ENCODE data around the gene LRRC8B. TPM values are rescaled to one million over a fixed set of nuclear protein-coding genes. Genes with fewer than 3 reads are reported as not detected.

Gene LRRC8B
- polyA plus RNA-seq, 1 donor (not counting 4 experiments of a cell fraction or from before 2014, with no cell fraction given), result 1.5 TPM

GRCh38 chr1:89580036-89580435, 55.4 kb downstream of the LRRC8B start:
- Histone ChIP-seq H3K27ac (ENCODE audit: control insufficient read depth, insufficient read depth, low read length) (no peak overlapping the region), H3K4me2 (ENCODE audit: control insufficient read depth, extremely low read depth, insufficient read depth, low read depth, low read length) (no peak overlapping the region), H2AFZ (ENCODE audit: control insufficient read depth, low read length) (no peak overlapping the region), H3K79me2 (ENCODE audit: control insufficient read depth, insufficient read depth, low read length) (no peaks in the 10 kb centered on the region), H3K36me3 (ENCODE audit: control insufficient read depth in 2 of 2, extremely low read depth in 1 of 2, insufficient read depth in 2 of 2, low read length in 2 of 2) (no peaks in the 10 kb centered on the region), H4K20me1 (ENCODE audit: control insufficient read depth, extremely low read depth, insufficient read depth, low read length) (no peaks in the 10 kb centered on the region), H3K4me3 (ENCODE audit: control insufficient read depth in 2 of 3, extremely low read depth in 1 of 3, insufficient read depth in 2 of 3, low read depth in 1 of 3, low read length in 3 of 3) (no peak overlapping the region), H3K9me3 (ENCODE audit: control insufficient read depth, low read depth, low read length) (no peaks in the 10 kb centered on the region), H3K27me3 (ENCODE audit: control insufficient read depth, extremely low read depth, insufficient read depth, low read length) (no peaks in the 10 kb centered on the region), H3K9me1 (ENCODE audit: control insufficient read depth, extremely low read depth, insufficient read depth, low read length) (no peaks in the 10 kb centered on the region), H3K4me1 (ENCODE audit: control insufficient read depth, extremely low read depth, insufficient read depth, low read length) (no peaks in the 10 kb centered on the region), H3K9ac (ENCODE audit: control insufficient read depth, extremely low read depth, insufficient read depth, low read length) (no peak overlapping the region)
- TF ChIP-seq CTCF (optimal IDR thresholded peaks at IDR 0.05 in 1 of 3, IDR thresholded peaks at IDR 0.05 in 1 of 3, conservative IDR thresholded peaks at IDR 0.05 in 1 of 3; ENCODE audit: extremely low read depth in 1 of 3, insufficient read depth in 2 of 3, low read length in 3 of 3) (no peak), EZH2 (IDR thresholded peaks at IDR 0.05; ENCODE audit: low read length) (no peak)
- dilution Hi-C loops (cut with MboI; ENCODE audit: extremely low pct_ligation_motif_present, low sequenced_read_pairs), result no loop called here
- FAIRE-seq (no peak), DNase-seq (ENCODE audit: low read depth, low spot score) (no peak)

- Histone ChIP-seq H3K4me3 (ENCODE audit: control insufficient read depth in 2 of 3, extremely low read depth in 1 of 3, insufficient read depth in 2 of 3, low read depth in 1 of 3, low read length in 3 of 3) (no peak overlapping the region), H3K79me2 (ENCODE audit: control insufficient read depth, insufficient read depth, low read length) (no peaks in the 10 kb centered on the region)
Observed at GRCh38 chr1:89581859-89582258, 57.2 kb downstream of the LRRC8B start.

More at GRCh38 chr1:89581859-89582258, 57.2 kb downstream of the LRRC8B start:
- DNase-seq (ENCODE audit: low read depth, low spot score) (no peak), FAIRE-seq (no peak)
- H3K9me3 ChIP-seq (ENCODE audit: control insufficient read depth, low read depth, low read length), result no peaks in the 10 kb centered on the region
- no peak overlapping the region for H3K27ac ChIP-seq (ENCODE audit: control insufficient read depth, insufficient read depth, low read length)
- H3K9me1 ChIP-seq (ENCODE audit: control insufficient read depth, extremely low read depth, insufficient read depth, low read length), result no peaks in the 10 kb centered on the region
- no peak overlapping the region for H3K4me2 ChIP-seq (ENCODE audit: control insufficient read depth, extremely low read depth, insufficient read depth, low read depth, low read length)
- dilution Hi-C loops (cut with MboI; ENCODE audit: extremely low pct_ligation_motif_present, low sequenced_read_pairs), result no loop called here
- no peak overlapping the region for H3K9ac ChIP-seq (ENCODE audit: control insufficient read depth, extremely low read depth, insufficient read depth, low read length)
- H3K4me1 ChIP-seq (ENCODE audit: control insufficient read depth, extremely low read depth, insufficient read depth, low read length), result no peaks in the 10 kb centered on the region
- H3K36me3 ChIP-seq (ENCODE audit: control insufficient read depth in 2 of 2, extremely low read depth in 1 of 2, insufficient read depth in 2 of 2, low read length in 2 of 2), result no peaks in the 10 kb centered on the region
- no peak overlapping the region for H2AFZ ChIP-seq (ENCODE audit: control insufficient read depth, low read length)
- H3K27me3 ChIP-seq (ENCODE audit: control insufficient read depth, extremely low read depth, insufficient read depth, low read length), result no peaks in the 10 kb centered on the region
- TF ChIP-seq CTCF (optimal IDR thresholded peaks at IDR 0.05 in 1 of 3, IDR thresholded peaks at IDR 0.05 in 1 of 3, conservative IDR thresholded peaks at IDR 0.05 in 1 of 3; ENCODE audit: extremely low read depth in 1 of 3, insufficient read depth in 2 of 3, low read length in 3 of 3) (no peak), EZH2 (IDR thresholded peaks at IDR 0.05; ENCODE audit: low read length) (no peak)
- no peaks in the 10 kb centered on the region for H4K20me1 ChIP-seq (ENCODE audit: control insufficient read depth, extremely low read depth, insufficient read depth, low read length)
